NCI-H1092 (cell line): Measurements from ENCODE around the gene PMFBP1.
A peak's percentile ranks its signal among the peaks of the same experiment; 100 is the strongest.
"Not testable (repeated sequence)": the region's sequence is repeated elsewhere in the genome, so short reads cannot be mapped to it uniquely, and the experiment has no call there.

Source experiments
- DNase-seq: peaks from one replicate; lab custom pipeline; 2025; lab: John Stamatoyannopoulos, UW

The PMFBP1 gene

DNA sequence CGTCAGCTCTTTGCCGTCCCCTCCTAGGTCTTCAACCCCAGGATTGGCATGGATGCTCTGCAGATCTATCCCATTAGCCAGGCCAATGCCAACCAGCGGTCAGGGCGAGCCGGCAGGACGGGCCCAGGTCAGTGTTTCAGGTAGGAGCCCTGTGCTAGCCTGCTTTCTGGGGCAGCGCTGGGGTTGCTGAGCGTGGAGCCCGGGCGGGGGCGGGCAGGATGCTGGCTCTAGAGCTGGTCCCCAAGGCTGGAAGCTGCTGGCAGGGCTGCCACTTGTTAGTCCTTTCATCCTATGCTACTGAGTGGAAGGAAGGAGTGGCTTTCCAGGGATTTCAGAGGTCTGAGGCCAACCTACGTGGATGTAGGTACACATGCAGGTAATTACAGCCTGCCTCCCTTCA lies 66.0 kb downstream of the PMFBP1 start:
- DNase-seq = no peak

DNA sequence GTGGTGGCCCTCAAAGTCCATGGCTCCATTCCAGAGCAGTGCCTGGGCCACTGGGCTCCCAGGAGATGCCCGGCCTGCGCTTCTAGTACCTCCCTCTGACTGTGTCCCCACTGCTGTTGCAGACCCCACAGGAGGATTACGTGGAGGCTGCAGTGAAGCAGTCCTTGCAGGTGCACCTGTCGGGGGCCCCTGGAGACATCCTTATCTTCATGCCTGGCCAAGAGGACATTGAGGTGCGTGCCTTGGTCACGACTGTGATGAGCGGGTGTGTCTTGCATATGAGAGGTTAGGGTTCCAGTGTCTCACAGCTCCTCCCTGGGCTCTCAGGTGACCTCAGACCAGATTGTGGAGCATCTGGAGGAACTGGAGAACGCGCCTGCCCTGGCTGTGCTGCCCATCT lies 67.0 kb downstream of the PMFBP1 start:
- no peak for DNase-seq

DNA sequence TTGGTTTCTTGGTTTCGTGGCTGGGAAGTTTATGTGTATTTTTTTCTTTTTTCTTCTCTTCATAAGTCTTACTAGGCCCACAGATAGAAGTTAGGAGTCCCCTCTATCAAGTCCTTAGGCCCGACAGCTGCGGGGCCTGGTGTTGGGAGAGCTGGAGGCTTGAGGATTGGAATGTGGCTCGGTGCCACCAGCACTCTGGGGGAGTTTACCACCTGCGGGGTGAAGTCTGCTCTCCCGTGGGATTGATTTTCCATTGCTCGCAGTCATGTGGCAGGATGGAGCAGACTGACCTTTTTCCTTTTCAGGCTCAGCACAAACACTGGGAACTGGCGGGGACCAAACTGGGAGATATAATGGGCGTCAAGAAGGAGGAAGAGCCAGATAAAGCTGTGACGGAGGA lies 70.8 kb downstream of the PMFBP1 start:
- no peak for DNase-seq

DNA sequence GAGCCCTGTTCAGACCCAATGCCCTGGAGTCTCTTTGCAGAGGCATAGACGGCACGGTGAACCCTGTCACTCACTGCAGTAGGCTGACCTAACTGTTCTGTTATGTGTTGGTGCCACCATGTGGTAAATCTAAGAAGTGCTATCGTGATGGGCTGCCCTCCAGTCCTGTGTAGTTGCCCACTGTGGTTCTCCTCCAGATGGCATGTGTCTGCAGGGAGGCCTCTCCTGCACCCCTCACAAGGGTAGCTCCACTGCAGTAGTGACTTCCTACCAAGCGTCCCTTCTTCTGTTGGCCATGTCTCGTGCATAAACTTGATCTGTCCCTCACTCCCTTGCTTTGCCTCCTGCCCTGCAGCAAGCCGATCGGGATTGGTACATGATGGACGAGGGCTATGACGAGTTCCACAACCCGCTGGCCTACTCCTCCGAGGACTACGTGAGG lies 72.6 kb downstream of the PMFBP1 start:
- DNase-seq = peak; percentile 39

DNA sequence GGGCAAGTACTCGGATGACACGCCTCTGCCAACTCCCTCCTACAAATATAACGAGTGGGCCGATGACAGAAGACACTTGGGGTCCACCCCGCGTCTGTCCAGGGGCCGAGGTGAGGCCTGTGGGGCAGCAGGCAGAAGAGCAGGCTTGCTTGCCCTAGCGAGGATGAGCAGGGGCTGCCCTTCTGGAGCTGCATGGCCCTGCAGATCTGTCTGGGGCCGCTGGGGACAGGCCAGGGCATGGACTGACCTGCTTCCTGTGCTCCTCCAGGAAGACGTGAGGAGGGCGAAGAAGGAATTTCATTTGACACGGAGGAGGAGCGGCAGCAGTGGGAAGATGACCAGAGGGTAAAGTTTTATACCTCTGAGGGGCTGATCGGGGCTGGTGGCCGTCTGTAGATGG lies 73.0 kb downstream of the PMFBP1 start:
- no peak for DNase-seq

DNA sequence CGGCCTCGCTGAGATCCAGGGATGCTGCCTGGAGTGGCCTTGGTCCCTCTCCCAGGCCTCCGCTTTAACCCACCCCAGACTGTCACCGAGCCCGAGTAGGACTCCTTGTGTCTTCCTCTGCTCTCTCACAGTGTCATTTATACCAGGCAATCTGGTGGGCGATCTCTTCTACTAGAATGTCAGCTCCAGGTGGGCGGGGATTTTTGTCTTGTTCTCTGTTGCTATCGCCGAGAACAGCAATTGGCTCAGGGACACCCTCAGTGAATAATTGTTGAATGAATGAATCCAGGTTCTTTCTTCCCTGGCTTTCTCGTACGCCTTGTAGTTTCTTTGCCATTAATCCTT lies 77.7 kb downstream of the PMFBP1 start:
- DNase-seq = no peak

DNA sequence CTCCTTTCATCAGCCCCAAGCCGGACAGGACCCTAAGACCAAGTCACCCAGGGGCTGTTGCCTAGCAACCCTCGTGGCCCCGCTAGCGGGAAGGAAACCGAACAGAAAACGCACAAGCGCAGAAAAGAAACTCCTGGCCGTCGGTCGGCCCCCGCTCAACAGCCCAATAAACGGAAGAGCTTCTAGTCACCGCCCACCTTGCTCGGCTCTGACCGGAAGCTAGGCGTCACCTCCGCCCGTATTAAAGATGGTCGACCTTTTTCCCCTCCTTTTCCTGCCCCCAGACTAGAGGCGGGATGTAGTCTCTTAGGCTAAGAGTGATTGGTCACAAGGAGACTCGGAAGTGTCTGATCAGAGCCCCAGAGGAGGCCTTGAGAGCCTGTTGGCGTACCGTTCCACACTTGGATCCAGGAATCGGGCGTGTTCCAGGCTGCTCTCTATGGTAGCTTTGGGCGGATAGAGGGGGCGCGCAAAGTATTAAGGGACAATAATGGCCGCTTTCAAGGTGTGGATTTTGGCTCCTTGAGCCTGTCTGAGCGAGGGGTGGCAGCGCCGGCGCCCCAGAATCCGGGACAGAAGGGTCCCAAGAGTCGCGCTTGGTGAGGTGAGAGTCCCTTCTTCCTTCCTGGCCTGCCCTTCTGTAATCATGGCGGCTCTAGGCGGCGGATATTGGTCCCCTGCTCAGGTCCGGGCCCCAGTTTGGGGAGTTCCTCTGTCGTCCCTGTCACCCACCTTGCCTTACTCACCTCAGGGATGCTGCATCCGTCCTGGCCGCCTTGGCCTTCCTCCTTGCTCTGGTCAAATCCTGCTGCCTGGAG lies 78.3 kb downstream of the PMFBP1 start, which contains the start of the genes DHX38 and TXNL4B:
Gene DHX38 (plus strand): TSS at position 400 of the 818 bp plus-strand sequence. CDS start 2,311 bp downstream, outside the sequence.
Gene TXNL4B (minus strand): TSS at position 173 of the 818 bp plus-strand sequence. CDS start 2,871 bp downstream, outside the sequence.
- DNase-seq = peak; percentile 99

DNA sequence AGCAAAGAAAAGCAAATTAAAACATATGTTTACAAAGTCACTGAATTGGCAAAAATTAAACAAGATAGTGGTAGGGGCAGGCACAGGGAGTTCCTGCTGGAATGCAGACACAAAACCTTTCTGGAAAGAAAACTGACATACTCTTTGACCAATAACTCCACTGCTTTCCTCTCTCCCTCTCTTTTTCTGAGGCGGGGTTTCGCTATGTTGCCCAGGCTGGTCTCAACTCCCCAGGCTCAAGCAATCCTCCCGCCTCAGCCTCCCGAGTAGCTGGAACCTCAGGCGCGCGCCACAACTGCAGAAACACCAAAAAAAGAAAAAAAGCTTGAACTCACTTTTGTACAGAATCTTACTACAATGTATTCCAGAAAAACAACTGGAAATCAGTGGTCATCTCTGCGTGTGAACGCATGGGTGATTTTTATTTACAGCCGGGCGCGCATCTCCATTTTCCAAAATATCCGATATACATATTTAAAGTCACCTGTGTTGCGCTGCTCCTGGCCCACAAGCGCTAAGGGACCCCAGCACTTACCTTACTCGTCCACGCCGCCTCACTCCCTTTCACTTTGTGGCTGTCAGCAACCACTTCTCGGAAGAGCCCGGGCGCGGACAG lies 79.0 kb downstream of the PMFBP1 start:
- DNase-seq = no peak

DNA sequence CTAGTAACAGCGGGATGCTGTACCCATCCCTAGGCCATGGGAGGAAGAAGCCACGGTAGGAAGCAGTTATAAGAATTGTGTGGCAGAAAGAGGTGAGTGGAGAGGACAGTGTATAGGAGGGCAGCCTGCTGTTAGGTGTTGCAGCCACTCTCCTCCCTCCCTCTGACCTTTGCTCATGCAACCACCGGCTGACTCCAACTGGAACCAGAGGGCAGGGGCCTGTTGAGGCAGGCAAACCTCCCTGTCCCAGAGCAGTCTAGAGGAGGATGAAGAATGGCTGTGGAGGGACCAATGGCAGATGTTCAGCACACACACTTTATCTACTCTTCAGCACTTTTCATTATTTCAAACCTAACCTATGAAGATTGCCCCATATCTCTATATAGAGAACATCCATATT lies 80.7 kb downstream of the PMFBP1 start:
- no peak for DNase-seq

DNA sequence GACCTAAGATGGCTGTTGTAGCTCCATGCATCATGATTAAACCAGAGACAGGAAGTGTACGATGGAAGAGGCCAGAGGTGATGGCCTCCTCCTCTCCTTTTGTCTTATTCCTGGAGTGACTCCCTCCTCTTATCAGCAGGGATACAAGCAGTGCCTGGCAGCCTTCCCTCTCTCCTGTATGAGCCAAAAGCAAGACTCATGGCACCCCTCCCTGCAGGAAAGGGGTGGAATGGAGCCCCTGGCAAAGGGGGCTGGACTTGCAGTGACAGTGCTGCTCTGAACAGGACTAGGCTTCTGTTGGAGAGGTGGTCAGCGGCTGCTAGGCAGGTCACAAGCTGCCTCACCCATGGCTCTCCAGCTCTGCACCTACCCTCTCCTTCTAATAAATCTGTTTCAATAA lies 87.0 kb downstream of the PMFBP1 start:
- DNase-seq = no peak

DNA sequence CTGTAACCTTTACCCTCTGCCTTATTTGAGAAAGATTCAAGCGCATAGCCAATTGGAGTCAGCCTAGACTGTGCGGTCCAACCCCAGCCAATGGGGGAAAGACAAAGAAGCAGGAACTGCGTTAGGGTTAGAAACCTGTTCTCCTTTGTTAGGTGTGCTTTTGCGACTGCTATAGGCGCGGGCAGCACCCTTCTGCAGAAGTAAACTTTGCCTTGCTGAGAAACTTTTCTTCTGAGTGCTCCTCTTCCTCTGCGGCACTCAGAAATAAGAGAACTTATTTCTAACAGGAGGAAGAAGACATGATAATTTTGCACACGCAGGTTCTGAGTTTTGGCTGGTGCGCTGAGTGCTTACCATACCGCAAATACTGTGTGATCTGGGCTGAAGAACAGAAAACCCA lies 87.5 kb downstream of the PMFBP1 start:
- no peak for DNase-seq

DNA sequence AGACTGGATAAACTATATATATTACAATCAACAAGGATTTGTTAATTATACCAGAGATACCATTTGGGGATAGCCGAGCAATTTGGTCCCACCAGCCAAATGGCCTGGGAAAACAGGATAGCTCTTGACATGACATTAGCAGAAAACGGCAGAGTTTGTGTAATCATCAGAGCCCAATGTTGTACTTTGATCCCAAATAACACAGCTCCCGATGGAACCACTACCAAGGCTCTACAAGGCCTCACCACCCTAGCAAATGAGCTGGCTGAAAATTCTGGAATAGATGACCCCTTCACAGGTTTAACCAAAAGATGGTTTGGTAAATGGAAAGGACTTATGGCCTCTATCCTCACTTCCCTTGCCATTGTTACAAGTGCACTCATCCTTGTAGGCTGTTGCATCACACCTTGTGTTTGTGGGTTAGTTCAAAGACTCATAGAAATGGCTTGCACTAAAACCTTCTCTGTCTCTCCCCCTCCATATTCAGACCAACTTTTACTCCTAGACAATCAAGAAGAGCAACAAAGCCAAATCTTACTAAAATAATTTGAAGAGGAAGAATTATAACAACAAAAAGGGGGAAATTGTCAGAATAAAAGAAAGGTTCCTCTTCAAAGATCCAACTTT lies 88.1 kb downstream of the PMFBP1 start:
- no peak for DNase-seq

DNA sequence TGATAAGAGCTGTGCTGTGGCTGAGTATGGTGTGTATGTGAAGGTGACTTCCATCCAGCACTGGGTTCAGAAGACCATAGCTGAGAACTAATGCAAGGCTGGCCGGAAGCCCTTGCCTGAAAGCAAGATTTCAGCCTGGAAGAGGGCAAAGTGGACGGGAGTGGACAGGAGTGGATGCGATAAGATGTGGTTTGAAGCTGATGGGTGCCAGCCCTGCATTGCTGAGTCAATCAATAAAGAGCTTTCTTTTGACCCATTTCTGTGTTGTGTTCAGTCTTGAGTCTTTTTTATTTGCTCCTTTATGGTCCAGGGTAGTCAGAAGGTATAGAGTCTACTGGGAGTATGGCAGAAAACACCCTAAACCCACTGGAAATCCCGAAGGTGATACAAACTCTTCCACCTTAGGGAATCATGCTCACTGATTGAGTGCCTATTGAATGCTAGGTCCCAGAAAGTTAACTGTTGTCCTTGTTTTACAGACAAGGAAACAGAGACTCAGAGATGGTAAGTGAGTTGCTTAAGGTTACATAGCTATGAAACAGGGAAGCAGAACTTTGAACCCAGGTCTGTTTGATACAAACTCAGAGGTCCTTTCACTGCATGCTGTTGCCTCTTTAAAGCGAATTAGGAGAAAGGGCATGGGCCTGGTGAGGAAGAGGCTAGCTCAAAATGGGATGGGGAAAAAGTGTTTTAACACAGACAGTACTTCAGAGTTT lies 94.8 kb downstream of the PMFBP1 start:
- DNase-seq = not testable (repeated sequence)

DNA sequence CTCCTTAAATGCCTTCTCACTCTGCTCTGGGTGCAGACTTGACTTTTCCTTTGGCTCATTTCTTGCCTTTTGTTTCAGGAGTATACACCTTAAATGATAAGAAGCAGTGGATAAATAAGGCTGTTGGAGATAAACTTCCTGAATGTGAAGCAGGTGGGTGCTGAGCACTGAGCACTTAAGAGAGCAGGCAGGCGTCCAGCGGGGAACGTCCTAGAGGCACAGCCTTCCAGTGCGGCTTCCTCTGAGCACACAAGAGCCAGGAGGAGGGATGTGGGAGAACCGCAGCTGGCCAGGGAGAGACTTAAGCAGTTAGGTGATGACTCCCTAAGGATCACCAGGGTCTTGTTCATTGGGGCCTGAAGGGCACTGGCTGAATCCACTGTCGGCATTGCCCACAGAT lies 96.9 kb downstream of the PMFBP1 start:
- DNase-seq = not testable (repeated sequence)

DNA sequence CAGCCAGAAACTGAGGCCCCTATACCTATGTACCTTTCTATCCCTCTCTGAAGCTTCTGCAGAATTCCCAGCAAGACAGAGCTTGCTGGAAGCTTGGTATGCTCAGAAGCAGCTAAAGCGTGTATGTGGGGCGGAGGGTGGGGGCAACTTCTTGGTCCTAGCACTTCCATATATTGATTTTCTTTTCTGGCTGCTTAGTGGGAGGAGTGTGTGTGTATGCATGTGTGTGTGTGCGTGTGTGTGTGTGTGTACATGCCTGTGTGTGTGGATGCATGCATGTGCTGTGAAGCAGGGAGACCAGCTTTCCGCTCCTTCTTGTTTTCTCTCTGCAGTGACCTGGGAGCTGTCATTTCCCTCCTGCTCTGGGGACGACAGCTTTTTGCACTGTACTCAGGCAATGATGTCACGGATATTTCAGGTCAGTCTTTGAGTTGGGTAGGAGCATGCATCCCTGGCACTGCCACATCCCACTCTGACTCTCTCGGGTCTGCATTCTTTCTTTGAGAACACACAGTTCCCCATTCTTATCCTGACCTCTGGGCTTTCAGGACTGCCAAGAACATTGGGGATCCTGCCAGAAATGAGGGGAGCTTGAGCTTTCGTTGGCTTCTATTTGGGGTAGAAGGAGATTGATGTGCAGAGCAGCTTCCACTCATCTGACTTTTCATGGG lies 98.3 kb downstream of the PMFBP1 start:
- DNase-seq = no peak

DNA sequence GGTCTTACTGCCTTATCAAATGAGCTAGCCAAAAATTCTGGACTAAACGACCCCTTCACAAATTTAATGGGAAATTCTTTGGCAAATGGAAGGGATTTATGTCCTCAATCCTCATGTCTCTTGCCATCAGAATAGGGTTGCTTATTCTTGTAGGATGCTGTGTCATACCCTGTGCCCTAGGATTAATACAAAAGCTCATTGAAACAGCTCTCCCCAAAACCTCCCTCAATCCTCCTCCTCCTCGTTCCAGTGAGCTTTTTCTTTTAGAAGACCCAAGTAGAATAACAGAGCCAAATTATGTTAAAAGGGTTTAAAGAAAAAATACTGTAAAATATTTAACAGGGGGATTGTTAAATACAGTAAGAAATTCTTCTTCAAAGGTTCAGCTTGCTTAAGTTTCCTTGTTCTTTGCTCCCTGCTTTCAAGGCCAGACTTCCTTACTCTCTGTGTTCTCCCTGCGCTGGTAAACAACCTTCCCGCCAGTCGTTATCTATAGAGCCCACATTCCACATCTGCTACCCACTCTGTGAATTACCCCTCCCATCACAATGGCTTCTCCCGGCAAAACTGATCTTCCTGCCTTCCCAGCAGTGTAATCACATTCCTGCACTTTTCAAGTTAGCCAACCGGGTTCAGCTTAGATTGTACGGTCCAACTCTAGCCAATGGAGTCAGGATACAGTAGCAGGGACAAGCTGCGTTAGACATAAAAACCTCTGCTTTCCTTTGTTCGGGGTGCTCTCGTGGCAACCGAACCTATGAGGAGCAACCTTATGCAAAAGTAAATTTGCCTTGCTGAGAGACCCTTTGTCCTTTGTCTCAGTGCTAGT lies 99.2 kb downstream of the PMFBP1 start:
- no peak for DNase-seq
